ENCODE measurements around the gene TEAD1.

The TEAD1 gene

GRCh38 chr11:12889243-12889642 lies 215.0 kb downstream of the TEAD1 start:
- FAIRE-seq, result no peak
- no peak for DNase-seq (ENCODE audit: low spot score)

GRCh38 chr11:12890476-12890875 lies 216.3 kb downstream of the TEAD1 start:
- DNase-seq (ENCODE audit: low spot score), result no peak

GRCh38 chr11:12893787-12894672 lies 219.8 kb downstream of the TEAD1 start:
- FAIRE-seq (no peak), DNase-seq (ENCODE audit: low spot score) (peak; percentile 48)

More at GRCh38 chr11:12890476-12890875, 216.3 kb downstream of the TEAD1 start:
- FAIRE-seq, result no peak

- DNase-seq (ENCODE audit: low spot score), result no peak
- no peak for FAIRE-seq
Observed at GRCh38 chr11:12897390-12897789, 223.2 kb downstream of the TEAD1 start.

GRCh38 chr11:12897867-12898266 lies 223.6 kb downstream of the TEAD1 start:
- FAIRE-seq, result no peak
- DNase-seq (ENCODE audit: low spot score), result no peak

GRCh38 chr11:12900496-12900895 lies 226.3 kb downstream of the TEAD1 start:
- FAIRE-seq (no peak), DNase-seq (ENCODE audit: low spot score) (peak; percentile 78)

- FAIRE-seq, result no peak
Observed at GRCh38 chr11:12901272-12901671, 227.1 kb downstream of the TEAD1 start.

GRCh38 chr11:12901874-12902481 lies 227.8 kb downstream of the TEAD1 start:
- DNase-seq (ENCODE audit: low spot score) (no peak), FAIRE-seq (no peak)

More at GRCh38 chr11:12901272-12901671, 227.1 kb downstream of the TEAD1 start:
- DNase-seq (ENCODE audit: low spot score), result no peak

GRCh38 chr11:12902791-12903486 lies 228.7 kb downstream of the TEAD1 start:
- no peak for DNase-seq (ENCODE audit: low spot score)
- no peak for FAIRE-seq

- FAIRE-seq (no peak), DNase-seq (ENCODE audit: low spot score) (no peak)
Observed at GRCh38 chr11:12905435-12905834, 231.2 kb downstream of the TEAD1 start.

GRCh38 chr11:12906501-12906900 lies 232.3 kb downstream of the TEAD1 start:
- DNase-seq (ENCODE audit: low spot score) (no peak), FAIRE-seq (no peak)

GRCh38 chr11:12909879-12910278 lies 235.7 kb downstream of the TEAD1 start:
- DNase-seq (ENCODE audit: low spot score) (no peak), FAIRE-seq (peak; percentile 58)

- DNase-seq (ENCODE audit: low spot score) (peak; percentile 55), FAIRE-seq (no peak)
Observed at GRCh38 chr11:12914400-12914912, 240.2 kb downstream of the TEAD1 start.

GRCh38 chr11:12915093-12915492 lies 240.9 kb downstream of the TEAD1 start:
- no peak for DNase-seq (ENCODE audit: low spot score)
- no peak for FAIRE-seq

- FAIRE-seq (no peak), DNase-seq (ENCODE audit: low spot score) (no peak)
Observed at GRCh38 chr11:12917822-12918221, 243.6 kb downstream of the TEAD1 start.

- DNase-seq (ENCODE audit: low spot score) (no peak), FAIRE-seq (no peak)
Observed at GRCh38 chr11:12918667-12919066, 244.4 kb downstream of the TEAD1 start.

GRCh38 chr11:12922418-12922817 lies 248.2 kb downstream of the TEAD1 start:
- FAIRE-seq (no peak), DNase-seq (ENCODE audit: low spot score) (no peak)

GRCh38 chr11:12922980-12923507 lies 248.8 kb downstream of the TEAD1 start:
- no peak for DNase-seq (ENCODE audit: low spot score)
- no peak for FAIRE-seq

- DNase-seq (ENCODE audit: low spot score) (no peak), FAIRE-seq (no peak)
Observed at GRCh38 chr11:12924650-12925049, 250.4 kb downstream of the TEAD1 start.

GRCh38 chr11:12925520-12925919 lies 251.3 kb downstream of the TEAD1 start:
- FAIRE-seq (no peak), DNase-seq (ENCODE audit: low spot score) (no peak)

- no peak for DNase-seq (ENCODE audit: low spot score)
Observed at GRCh38 chr11:12927221-12927620, 253.0 kb downstream of the TEAD1 start.

GRCh38 chr11:12927886-12928285 lies 253.7 kb downstream of the TEAD1 start:
- DNase-seq (ENCODE audit: low spot score) (no peak), FAIRE-seq (no peak)

More at GRCh38 chr11:12927221-12927620, 253.0 kb downstream of the TEAD1 start:
- no peak for FAIRE-seq
